ENCODE results near the gene ARHGEF40.

ARHGEF40 gene

DNA sequence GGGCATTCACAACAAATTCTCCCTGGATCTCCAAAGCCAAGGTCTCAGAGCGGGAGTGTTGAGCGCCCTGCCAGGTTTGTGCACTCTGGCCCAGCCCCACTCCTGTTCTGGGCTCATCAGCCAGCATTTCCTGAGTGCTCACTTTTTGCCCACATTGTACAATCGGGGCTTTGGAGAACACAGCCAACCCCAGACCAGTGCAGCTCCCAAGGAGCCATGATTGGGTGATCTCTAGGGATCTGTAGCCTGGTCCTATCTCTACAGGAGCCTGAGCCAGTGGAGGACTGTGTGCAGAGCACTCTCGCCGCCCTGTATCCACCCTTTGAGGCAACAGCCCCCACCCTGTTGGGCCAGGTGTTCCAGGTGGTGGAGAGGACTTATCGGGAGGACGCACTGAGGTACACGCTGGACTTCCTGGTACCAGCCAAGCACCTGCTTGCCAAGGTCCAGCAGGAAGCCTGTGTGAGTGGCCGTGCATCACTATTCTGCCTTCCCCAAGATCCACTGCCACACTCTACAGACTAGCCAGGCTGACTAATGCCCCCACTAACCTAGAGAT, 2.8 kb downstream of the ARHGEF40 start:
- Histone ChIP-seq H3K9me2 (replicated peaks; ENCODE audit: insufficient read depth, low read length) (no peaks in the 10 kb centered on the region), H3K9me3 (ENCODE audit: insufficient read depth, low read length) (no peaks in the 10 kb centered on the region), H2AFZ (ENCODE audit: low read depth, low read length, severe bottlenecking) (no peak overlapping the region), H4K20me1 (ENCODE audit: low read depth, low read length) (no peaks in the 10 kb centered on the region), H3K27me3 (ENCODE audit: low read length) (no peaks in the 10 kb centered on the region), H3K9ac (ENCODE audit: low read length) (no peak overlapping the region), H3K4me2 (ENCODE audit: low read depth, low read length, poor library complexity, severe bottlenecking) (no peak overlapping the region), H3K79me2 (ENCODE audit: insufficient read depth, low read length) (no peaks in the 10 kb centered on the region), H3K36me3 (ENCODE audit: low read length) (no peaks in the 10 kb centered on the region), H3F3A (ENCODE audit: insufficient read depth) (no peaks in the 10 kb centered on the region), H3K4me3 (ENCODE audit: insufficient read depth, low read length, poor library complexity, severe bottlenecking) (no peak overlapping the region), H3K27ac (ENCODE audit: low read depth, low read length) (no peak overlapping the region)
- TF ChIP-seq EZH2phosphoT487 (conservative IDR thresholded peaks at IDR 0.05; ENCODE audit: low read length) = no peak
- TF ChIP-seq, protein P1, sequence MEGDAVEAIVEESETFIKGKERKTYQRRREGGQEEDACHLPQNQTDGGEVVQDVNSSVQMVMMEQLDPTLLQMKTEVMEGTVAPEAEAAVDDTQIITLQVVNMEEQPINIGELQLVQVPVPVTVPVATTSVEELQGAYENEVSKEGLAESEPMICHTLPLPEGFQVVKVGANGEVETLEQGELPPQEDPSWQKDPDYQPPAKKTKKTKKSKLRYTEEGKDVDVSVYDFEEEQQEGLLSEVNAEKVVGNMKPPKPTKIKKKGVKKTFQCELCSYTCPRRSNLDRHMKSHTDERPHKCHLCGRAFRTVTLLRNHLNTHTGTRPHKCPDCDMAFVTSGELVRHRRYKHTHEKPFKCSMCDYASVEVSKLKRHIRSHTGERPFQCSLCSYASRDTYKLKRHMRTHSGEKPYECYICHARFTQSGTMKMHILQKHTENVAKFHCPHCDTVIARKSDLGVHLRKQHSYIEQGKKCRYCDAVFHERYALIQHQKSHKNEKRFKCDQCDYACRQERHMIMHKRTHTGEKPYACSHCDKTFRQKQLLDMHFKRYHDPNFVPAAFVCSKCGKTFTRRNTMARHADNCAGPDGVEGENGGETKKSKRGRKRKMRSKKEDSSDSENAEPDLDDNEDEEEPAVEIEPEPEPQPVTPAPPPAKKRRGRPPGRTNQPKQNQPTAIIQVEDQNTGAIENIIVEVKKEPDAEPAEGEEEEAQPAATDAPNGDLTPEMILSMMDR (IDR thresholded peaks at IDR 0.05; ENCODE audit: insufficient read depth, low read length, poor library complexity, severe bottlenecking) = no peak

DNA sequence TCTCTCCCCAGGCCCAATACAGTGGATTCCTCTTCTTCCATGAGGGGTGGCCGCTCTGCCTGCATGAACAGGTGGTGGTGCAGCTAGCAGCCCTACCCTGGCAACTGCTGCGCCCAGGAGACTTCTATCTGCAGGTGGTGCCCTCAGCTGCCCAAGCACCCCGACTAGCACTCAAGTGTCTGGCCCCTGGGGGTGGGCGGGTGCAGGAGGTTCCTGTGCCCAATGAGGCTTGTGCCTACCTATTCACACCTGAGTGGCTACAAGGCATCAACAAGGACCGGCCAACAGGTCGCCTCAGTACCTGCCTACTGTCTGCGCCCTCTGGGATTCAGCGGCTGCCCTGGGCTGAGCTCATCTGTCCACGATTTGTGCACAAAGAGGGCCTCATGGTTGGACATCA, 3.8 kb downstream of the ARHGEF40 start:
- Histone ChIP-seq H3K9me2 (replicated peaks; ENCODE audit: insufficient read depth, low read length) (no peaks in the 10 kb centered on the region), H3K9me3 (ENCODE audit: insufficient read depth, low read length) (no peaks in the 10 kb centered on the region), H4K20me1 (ENCODE audit: low read depth, low read length) (no peaks in the 10 kb centered on the region), H3K4me2 (ENCODE audit: low read depth, low read length, poor library complexity, severe bottlenecking) (no peak overlapping the region), H3K36me3 (ENCODE audit: low read length) (no peaks in the 10 kb centered on the region), H3K27me3 (ENCODE audit: low read length) (no peaks in the 10 kb centered on the region), H3F3A (ENCODE audit: insufficient read depth) (no peaks in the 10 kb centered on the region), H3K4me3 (ENCODE audit: insufficient read depth, low read length, poor library complexity, severe bottlenecking) (no peak overlapping the region), H2AFZ (ENCODE audit: low read depth, low read length, severe bottlenecking) (no peak overlapping the region), H3K27ac (ENCODE audit: low read depth, low read length) (no peak overlapping the region), H3K79me2 (ENCODE audit: insufficient read depth, low read length) (no peaks in the 10 kb centered on the region), H3K9ac (ENCODE audit: low read length) (no peak overlapping the region)
- TF ChIP-seq, protein P1 (IDR thresholded peaks at IDR 0.05; ENCODE audit: insufficient read depth, low read length, poor library complexity, severe bottlenecking) = no peak
- no peak for TF ChIP-seq EZH2phosphoT487 (conservative IDR thresholded peaks at IDR 0.05; ENCODE audit: low read length)

DNA sequence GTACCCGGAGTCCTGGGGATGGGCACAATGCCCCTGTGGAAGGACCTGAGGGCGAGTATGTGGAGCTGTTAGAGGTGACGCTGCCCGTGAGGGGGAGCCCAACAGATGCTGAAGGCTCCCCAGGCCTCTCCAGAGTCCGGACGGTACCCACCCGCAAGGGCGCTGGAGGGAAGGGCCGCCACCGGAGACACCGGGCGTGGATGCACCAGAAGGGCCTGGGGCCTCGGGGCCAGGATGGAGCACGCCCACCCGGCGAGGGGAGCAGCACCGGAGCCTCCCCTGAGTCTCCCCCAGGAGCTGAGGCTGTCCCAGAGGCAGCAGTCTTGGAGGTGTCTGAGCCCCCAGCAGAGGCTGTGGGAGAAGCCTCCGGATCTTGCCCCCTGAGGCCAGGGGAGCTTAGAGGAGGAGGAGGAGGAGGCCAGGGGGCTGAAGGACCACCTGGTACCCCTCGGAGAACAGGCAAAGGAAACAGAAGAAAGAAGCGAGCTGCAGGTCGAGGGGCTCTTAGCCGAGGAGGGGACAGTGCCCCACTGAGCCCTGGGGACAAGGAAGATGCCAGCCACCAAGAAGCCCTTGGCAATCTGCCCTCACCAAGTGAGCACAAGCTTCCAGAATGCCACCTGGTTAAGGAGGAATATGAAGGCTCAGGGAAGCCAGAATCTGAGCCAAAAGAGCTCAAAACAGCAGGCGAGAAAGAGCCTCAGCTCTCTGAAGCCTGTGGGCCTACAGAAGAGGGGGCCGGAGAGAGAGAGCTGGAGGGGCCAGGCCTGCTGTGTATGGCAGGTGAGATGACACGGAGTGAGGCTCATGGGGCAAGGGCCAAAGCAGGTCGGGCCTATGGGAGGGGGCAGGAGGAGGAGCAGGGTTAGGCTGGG, 4.5 kb downstream of the ARHGEF40 start:
- no peaks in the 10 kb centered on the region for H3K27me3 ChIP-seq (ENCODE audit: low read length)
- H3K4me3 ChIP-seq (ENCODE audit: insufficient read depth, low read length, poor library complexity, severe bottlenecking) = no peak overlapping the region
- H3K4me2 ChIP-seq (ENCODE audit: low read depth, low read length, poor library complexity, severe bottlenecking) = no peak overlapping the region
- no peaks in the 10 kb centered on the region for H3K36me3 ChIP-seq (ENCODE audit: low read length)
- no peak overlapping the region for H3K27ac ChIP-seq (ENCODE audit: low read depth, low read length)
- TF ChIP-seq, protein P1 (IDR thresholded peaks at IDR 0.05; ENCODE audit: insufficient read depth, low read length, poor library complexity, severe bottlenecking) = no peak
- TF ChIP-seq EZH2phosphoT487 (conservative IDR thresholded peaks at IDR 0.05; ENCODE audit: low read length) = no peak
- H3K9ac ChIP-seq (ENCODE audit: low read length) = no peak overlapping the region
- H3F3A ChIP-seq (ENCODE audit: insufficient read depth) = no peaks in the 10 kb centered on the region
- H4K20me1 ChIP-seq (ENCODE audit: low read depth, low read length) = no peaks in the 10 kb centered on the region
- no peaks in the 10 kb centered on the region for H3K9me3 ChIP-seq (ENCODE audit: insufficient read depth, low read length)
- no peak overlapping the region for H2AFZ ChIP-seq (ENCODE audit: low read depth, low read length, severe bottlenecking)
- H3K9me2 ChIP-seq (replicated peaks; ENCODE audit: insufficient read depth, low read length) = no peaks in the 10 kb centered on the region
- H3K79me2 ChIP-seq (ENCODE audit: insufficient read depth, low read length) = no peaks in the 10 kb centered on the region
